CD14-positive monocyte (primary cell): Measurements from ENCODE around the gene INPP5B. TPM values are rescaled to one million over a fixed set of nuclear protein-coding genes. Genes with fewer than 3 reads are reported as not detected.

ENCODE experiments used
- DNase-seq, 3 donors: peaks; one replicate each; pipeline ENCODE4 v3.0.0-alpha.2; 2011 to 2022
- H2AFZ ChIP-seq: 2 replicates; pipeline ENCODE4 v1.6.0; 2012; ENCODE audit warnings: mild to moderate bottlenecking, low read depth, low read length, inconsistent platforms; ENCODE audit not compliant: insufficient read depth, poor library complexity, severe bottlenecking
- H3K27ac ChIP-seq, 2 donors: 1 replicate in 1 of 2; 2 replicates in 1 of 2; pipeline ENCODE4 v1.5.1; 2012 to 2013; ENCODE audit warnings: low read length in 2 of 2, control low read depth in 1 of 2, inconsistent platforms in 1 of 2, low read depth in 1 of 2, mild to moderate bottlenecking in 1 of 2
- H3K27me3 ChIP-seq, 2 donors: one replicate each; pipeline versions ENCODE4 v1.6.0 to v1.6.1; 2011 to 2013; ENCODE audit warnings: low read length in 2 of 2; ENCODE audit not compliant: control insufficient read depth in 2 of 2, insufficient read depth in 2 of 2
- H3K36me3 ChIP-seq, 2 donors: replicated peaks in 1 of 2; 1 replicate in 1 of 2; 2 replicates in 1 of 2; pipeline versions ENCODE4 v1.5.1 to v1.6.1; 2012 to 2013; ENCODE audit warnings: low read length in 2 of 2, control low read depth in 1 of 2, inconsistent platforms in 1 of 2, mild to moderate bottlenecking in 1 of 2; ENCODE audit not compliant: insufficient read depth in 2 of 2, control insufficient read depth in 1 of 2
- H3K4me1 ChIP-seq, 2 donors: 1 replicate in 1 of 2; 2 replicates in 1 of 2; pipeline versions ENCODE4 v1.5.1 to v1.6.1; 2012 to 2013; ENCODE audit warnings: low read length in 2 of 2, control low read depth in 1 of 2, inconsistent platforms in 1 of 2, mild to moderate bottlenecking in 1 of 2, moderate library complexity in 1 of 2; ENCODE audit not compliant: insufficient read depth in 2 of 2, control insufficient read depth in 1 of 2
- H3K4me2 ChIP-seq: replicated peaks from 2 replicates; pipeline ENCODE3; 2012; ENCODE audit warnings: low read length, moderate library complexity, mild to moderate bottlenecking; ENCODE audit not compliant: poor library complexity, severe bottlenecking; ENCODE audit errors: extremely low read depth
- H3K4me3 ChIP-seq, 3 experiments: fragments of 200-600 bp in 1 of 3; sonication (generic) in 1 of 3; replicated peaks in 1 of 3; 1 replicate in 2 of 3; 2 replicates in 1 of 3; pipeline ENCODE4 v1.5.1; 2011 to 2013; ENCODE audit warnings: low read length in 3 of 3, mild to moderate bottlenecking in 3 of 3, control low read depth in 2 of 3, low read depth in 2 of 3, inconsistent platforms in 1 of 3, moderate library complexity in 1 of 3
- H3K79me2 ChIP-seq: 2 replicates; pipeline ENCODE4 v1.6.0; 2012; ENCODE audit warnings: mild to moderate bottlenecking, control low read depth, inconsistent platforms, low read length, moderate library complexity; ENCODE audit not compliant: insufficient read depth
- H3K9ac ChIP-seq: 2 replicates; pipeline ENCODE4 v1.6.0; 2017; ENCODE audit warnings: low read length, mild to moderate bottlenecking; ENCODE audit not compliant: insufficient read depth, poor library complexity, severe bottlenecking
- H3K9me3 ChIP-seq, 2 donors: replicated peaks in 1 of 2; 1 replicate in 1 of 2; 2 replicates in 1 of 2; pipeline versions ENCODE4 v1.5.1 to v1.6.1; 2012 to 2013; ENCODE audit warnings: low read length in 2 of 2, control low read depth in 1 of 2; ENCODE audit not compliant: control insufficient read depth in 1 of 2, insufficient read depth in 1 of 2
- H4K20me1 ChIP-seq: 2 replicates; pipeline ENCODE4 v1.6.0; 2012; ENCODE audit warnings: mild to moderate bottlenecking, low read length, control low read depth, moderate library complexity; ENCODE audit not compliant: insufficient read depth
- H3K27ac Mint-ChIP-seq, 7 donors: one replicate each; pipeline ENCODE4 v1.8.0; 2020; ENCODE audit warnings: mild to moderate bottlenecking in 7 of 7, mixed read lengths in 7 of 7, moderate library complexity in 6 of 7, inconsistent platforms in 2 of 7
- H3K27me3 Mint-ChIP-seq, 3 donors: one replicate each; pipeline ENCODE4 v1.8.0; 2021 to 2022; ENCODE audit warnings: low read depth in 3 of 3, mild to moderate bottlenecking in 3 of 3, mixed read lengths in 3 of 3, moderate library complexity in 3 of 3, inconsistent platforms in 1 of 3
- H3K36me3 Mint-ChIP-seq, 2 donors: one replicate each; pipeline ENCODE4 v1.8.0; 2020; ENCODE audit warnings: mixed read lengths in 2 of 2, inconsistent platforms in 1 of 2, mild to moderate bottlenecking in 1 of 2
- H3K4me1 Mint-ChIP-seq: one replicate; pipeline ENCODE4 v1.8.0; 2020; ENCODE audit warnings: mild to moderate bottlenecking, mixed read lengths
- H3K4me3 Mint-ChIP-seq, 2 donors: one replicate each; pipeline ENCODE4 v1.8.0; 2020; ENCODE audit warnings: mild to moderate bottlenecking in 2 of 2, mixed read lengths in 2 of 2, moderate library complexity in 1 of 2
- H3K9me3 Mint-ChIP-seq, 7 donors: one replicate each; pipeline ENCODE4 v1.8.0; 2020 to 2022; ENCODE audit warnings: mixed read lengths in 7 of 7, mild to moderate bottlenecking in 6 of 7, moderate library complexity in 6 of 7, inconsistent platforms in 2 of 7
- CTCF ChIP-seq: fragments of 200-600 bp; IDR thresholded peaks from one replicate; pipeline ENCODE4 v1.8.0; 2022; ENCODE audit warnings: antibody characterized with exemption, mild to moderate bottlenecking
- WGBS: methylation state at CpG from one replicate; pipeline ENCODE4 v1.1.5; 2013; ENCODE audit warnings: missing lambda C conversion rate; ENCODE audit not compliant: insufficient coverage; 5-methylcytosine and 5-hydroxymethylcytosine counted together
- intact Hi-C, 2 donors: fragments of 100-400 bp; cut with micrococcal nuclease; formaldehyde crosslinking; loops; one replicate each; pipeline versions ENCODE4 v1.15.0 to v1.15.1; 2023
- polyA plus RNA-seq, 3 donors: library from polyadenylated mRNA; depleted of rRNA in 1 of 3; unstranded in 2 of 3; stranded (reverse) in 1 of 3; fragments of 300-500 nt in 2 of 3; fragments of >200 nt in 1 of 3; fragmentation: Illumina TruSeq in 2 of 3; gene quantifications; 1 replicate in 2 of 3; 2 replicates in 1 of 3; pipeline ENCODE4 v1.2.3, GENCODE V29; 2012 to 2021

The INPP5B gene
- polyA plus RNA-seq, 3 donors: 3.0 to 13.1 (median 5.8) TPM

- no peak overlapping the region for H3K4me3 ChIP-seq
- 100% methylated on average over 1 of the region's 2 CpGs for WGBS
- H3K27me3 Mint-ChIP-seq: no peaks in the 10 kb centered on the region
- no peak overlapping the region for H2AFZ ChIP-seq
- H3K4me2 ChIP-seq: no peak overlapping the region
- H3K4me3 Mint-ChIP-seq: no peak overlapping the region
- H3K4me1 ChIP-seq: no peaks in the 10 kb centered on the region
- H3K27ac ChIP-seq: no peak overlapping the region
- H3K79me2 ChIP-seq: no peaks in the 10 kb centered on the region
- DNase-seq: no peak
- no peaks in the 10 kb centered on the region for H3K27me3 ChIP-seq
- peaks cover 65 to 93% of the 10 kb centered on the region in 2 donors for H3K36me3 Mint-ChIP-seq
- TF ChIP-seq CTCF: no peak
- H3K9me3 Mint-ChIP-seq: no peaks in the 10 kb centered on the region
- H3K4me1 Mint-ChIP-seq: no peaks in the 10 kb centered on the region
- intact Hi-C loops: no loop called here
- H3K9ac ChIP-seq: no peak overlapping the region
- H4K20me1 ChIP-seq: no peaks in the 10 kb centered on the region
- peaks cover 81 to 91% of the 10 kb centered on the region in 2 donors for H3K36me3 ChIP-seq
- no peaks in the 10 kb centered on the region for H3K9me3 ChIP-seq
- H3K27ac Mint-ChIP-seq: peak overlapping the region in 1 of 7 donors; percentile 42
Observed at GRCh38 chr1:37868466-37868865, 78.4 kb downstream of the INPP5B start.

DNA sequence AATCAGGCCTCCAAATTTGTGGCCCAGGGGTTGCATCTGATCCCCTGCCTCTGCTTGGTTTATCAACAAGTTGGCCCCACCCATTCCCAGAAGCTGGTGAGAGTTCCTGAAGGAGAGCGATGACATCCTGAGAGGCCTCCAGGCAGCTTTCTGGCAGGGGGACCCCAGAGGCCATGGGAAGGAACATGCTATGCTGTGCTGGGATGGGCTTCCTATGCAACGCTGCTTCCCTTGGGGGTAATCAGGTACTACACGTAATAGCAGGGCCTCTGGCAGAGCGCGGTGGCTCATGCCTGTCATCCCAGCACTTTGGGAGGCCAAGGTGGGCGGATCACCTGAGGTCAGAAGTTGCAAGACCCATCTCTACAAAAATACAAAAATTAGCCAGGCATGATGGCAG lies 79.1 kb downstream of the INPP5B start:
- H3K27ac Mint-ChIP-seq: peak overlapping the region in 1 of 7 donors; percentile 36
- Histone ChIP-seq H3K27me3 (no peaks in the 10 kb centered on the region), H3K4me3 (no peak overlapping the region), H3K27ac (no peak overlapping the region), H3K4me1 (no peaks in the 10 kb centered on the region), H3K9ac (no peak overlapping the region), H3K79me2 (no peaks in the 10 kb centered on the region), H3K36me3 (peaks cover 77 to 87% of the 10 kb centered on the region in 2 donors), H3K9me3 (no peaks in the 10 kb centered on the region), H2AFZ (no peak overlapping the region), H3K4me2 (no peak overlapping the region), H4K20me1 (no peaks in the 10 kb centered on the region)
- WGBS: 100% methylated on average over 3 of the region's 6 CpGs
- TF ChIP-seq CTCF: no peak
- intact Hi-C loops: no loop called here
- no peaks in the 10 kb centered on the region for H3K9me3 Mint-ChIP-seq
- no peak overlapping the region for H3K4me3 Mint-ChIP-seq
- DNase-seq: no peak
- peaks cover 60 to 91% of the 10 kb centered on the region in 2 donors for H3K36me3 Mint-ChIP-seq
- H3K27me3 Mint-ChIP-seq: no peaks in the 10 kb centered on the region
- H3K4me1 Mint-ChIP-seq: no peaks in the 10 kb centered on the region
